DMS53 treated with DMSO at 0.1 percent for 48 hours (cell line): Measurements from ENCODE around the gene FOLR3.
"Not testable (repeated sequence)": the region's sequence is repeated elsewhere in the genome, so short reads cannot be mapped to it uniquely, and the experiment has no call there.

Experiments
- DNase-seq: peaks from one replicate; lab custom pipeline; 2025; ENCODE audit not compliant: unreplicated experiment; lab: John Stamatoyannopoulos, UW

FOLR3 gene

DNA sequence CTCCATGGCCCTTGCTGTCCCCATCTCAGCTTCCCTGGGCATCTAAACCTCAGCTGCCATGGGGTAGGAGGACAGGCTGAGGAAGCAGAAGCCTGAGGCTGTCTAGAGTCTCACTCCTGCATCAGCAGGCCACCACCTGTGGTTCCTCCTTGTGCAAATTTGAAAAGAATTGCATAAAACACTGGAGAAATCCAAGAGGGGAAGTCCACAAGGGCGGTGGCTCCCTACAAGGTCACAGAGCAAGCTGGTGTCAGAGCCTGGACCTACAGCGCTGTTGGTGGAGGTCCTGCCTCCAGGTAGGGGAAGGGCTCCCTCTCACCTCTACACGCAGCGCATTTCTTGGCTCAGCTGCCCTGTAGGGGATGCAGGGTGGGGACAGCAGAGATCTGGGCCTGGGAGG is at the start of gene FOLR3:
Gene FOLR3 (plus strand): TSS at position 253 of the 400 bp plus-strand sequence. CDS start 228 bp downstream, outside the sequence.
- not testable (repeated sequence) for DNase-seq

DNA sequence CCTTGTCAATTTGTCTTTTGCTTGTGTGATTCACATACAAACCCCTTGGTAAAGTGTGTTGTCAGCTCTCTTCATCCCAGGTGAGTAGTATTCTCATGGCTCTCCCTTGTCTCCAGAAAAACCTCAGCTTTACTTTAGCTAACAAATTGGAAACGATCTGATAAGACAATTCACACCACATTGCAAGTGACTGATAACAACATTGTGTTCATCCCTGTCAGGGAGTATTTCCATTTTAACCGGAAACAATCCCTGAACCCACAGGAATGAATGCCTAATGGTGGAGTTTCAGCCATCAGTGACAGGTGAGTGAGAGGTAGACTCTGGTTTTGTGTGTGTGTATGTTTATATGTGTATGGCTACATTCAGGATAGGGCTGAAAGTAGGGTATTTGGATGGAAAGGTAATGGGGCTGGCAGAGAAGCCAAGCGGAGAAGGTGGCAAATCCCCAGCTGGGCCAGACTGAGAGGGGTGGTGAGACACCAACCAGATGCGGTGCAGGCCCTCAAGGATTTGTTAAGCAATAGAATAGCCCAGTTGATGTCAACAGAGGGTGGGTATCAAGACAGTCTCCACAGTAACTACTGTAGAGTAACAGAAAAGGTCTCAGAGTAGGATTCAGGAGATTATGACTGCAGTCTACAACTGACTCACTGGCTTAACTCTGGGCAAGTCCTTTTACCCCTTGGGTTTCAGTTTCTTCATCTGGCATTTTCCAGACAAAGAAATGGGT is 47.3 kb upstream of the FOLR3 start:
- DNase-seq, result no peak

DNA sequence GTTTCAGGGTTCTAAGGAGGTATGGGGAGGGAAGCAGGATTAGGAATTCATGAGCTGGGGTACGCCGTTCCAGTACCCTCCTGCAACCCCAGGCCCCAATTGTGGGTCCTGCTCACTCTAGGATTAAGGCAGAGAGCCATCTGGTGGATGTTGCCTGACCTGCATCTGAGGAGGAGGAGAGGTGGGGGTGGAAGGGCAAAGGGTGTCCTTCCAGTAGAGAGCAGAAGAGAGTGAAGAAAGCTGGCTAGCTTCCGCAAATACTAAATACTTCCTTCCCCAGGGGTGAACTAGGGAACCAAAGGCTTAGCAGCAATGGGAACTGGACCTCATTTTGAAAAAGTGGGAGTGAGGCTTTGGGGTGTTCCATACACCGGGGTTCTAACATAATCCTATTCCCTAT is 44.2 kb upstream of the FOLR3 start:
- peak; percentile 62 for DNase-seq

DNA sequence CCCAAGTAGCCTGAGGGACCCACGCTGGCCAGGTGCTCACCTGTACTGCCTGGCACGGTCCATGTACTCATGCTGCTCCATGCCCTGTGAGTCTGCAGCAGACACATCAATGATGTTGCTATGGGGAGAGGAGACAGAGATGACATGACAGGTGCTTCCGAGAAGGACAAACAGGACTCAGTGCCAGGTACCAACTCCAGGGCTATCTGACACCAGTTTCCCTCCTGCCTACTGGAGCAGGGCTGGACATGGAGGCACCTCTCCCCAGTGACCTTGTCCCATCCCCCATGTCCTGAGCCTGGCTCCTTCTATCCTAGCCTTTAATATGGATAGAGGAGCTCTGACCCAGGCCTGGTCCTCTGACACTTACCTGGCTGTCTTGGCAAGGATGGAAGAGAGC is 36.8 kb upstream of the FOLR3 start:
- DNase-seq, result no peak

DNA sequence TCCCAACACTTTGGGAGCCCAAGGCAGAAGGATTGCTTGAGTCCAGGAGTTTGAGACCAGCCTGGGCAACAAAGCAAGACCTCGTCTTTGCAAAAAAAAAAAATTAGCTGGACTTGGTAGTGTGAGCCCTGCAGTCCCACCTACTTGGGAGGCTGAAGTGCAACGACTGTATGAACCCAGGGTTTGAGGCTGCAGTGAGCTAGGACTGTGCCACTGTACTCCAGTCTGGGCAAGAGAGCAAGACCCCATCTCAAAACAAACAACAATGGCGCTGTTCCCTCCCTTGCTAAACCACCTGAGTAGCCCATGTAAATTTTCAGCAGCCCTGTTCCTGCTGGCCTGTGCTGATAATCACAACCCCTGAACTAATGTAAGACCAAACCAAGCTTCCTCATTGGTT is 35.5 kb upstream of the FOLR3 start:
- no peak for DNase-seq

DNA sequence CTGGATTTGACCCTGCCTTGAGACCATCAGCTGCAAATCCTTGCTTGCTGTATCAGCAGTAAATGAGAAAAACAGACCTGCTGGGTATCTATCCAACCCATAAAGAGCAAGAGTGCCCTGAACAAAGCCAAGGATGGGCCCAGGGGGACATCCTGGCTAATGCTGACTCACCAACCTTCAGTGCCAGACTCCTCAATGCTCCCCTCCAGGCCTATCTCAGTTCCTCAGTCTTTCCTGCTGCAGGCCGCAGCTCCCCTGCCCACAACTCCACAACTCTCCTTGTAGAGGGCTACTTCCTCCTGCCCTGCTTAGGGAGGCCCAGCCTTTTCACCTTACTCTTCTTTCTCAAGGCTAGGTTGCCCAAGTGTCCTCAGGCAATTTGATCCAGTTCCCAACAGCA is 35.1 kb upstream of the FOLR3 start:
- DNase-seq, result no peak

DNA sequence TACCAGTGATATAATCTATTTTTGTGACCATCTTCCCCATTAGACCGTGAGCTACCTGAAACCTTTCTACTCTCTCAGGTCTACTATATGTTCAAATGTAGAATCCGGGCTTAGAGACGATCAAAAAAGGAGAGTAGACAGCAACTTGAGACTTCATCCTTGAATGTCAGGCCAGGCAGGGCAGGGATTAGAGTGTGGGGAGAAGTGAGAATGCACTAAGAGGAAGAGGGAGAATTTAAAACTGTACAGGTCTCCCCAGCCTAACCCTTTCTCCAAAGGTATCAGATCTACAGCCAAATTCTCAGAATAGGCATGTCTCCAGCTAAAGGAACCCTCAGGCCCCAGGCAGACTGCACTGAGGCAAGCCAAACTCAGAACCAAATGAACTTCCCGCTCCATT is 33.4 kb upstream of the FOLR3 start:
- DNase-seq, result no peak

DNA sequence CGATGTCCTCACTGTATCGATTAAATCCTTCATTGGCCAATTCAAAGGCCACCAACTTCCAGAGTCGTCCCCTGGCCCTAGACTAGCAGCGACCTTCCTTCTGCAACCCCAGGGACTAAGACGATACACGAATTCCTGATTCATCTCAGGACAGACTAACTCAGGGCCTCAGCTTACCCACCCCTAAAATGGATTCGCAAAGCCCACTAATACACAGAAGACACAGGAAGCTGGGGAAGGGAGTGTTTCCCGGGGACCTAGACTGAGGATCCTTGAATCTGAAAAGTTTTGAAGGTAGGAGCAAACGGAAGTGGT is 32.9 kb upstream of the FOLR3 start:
- DNase-seq, result no peak

DNA sequence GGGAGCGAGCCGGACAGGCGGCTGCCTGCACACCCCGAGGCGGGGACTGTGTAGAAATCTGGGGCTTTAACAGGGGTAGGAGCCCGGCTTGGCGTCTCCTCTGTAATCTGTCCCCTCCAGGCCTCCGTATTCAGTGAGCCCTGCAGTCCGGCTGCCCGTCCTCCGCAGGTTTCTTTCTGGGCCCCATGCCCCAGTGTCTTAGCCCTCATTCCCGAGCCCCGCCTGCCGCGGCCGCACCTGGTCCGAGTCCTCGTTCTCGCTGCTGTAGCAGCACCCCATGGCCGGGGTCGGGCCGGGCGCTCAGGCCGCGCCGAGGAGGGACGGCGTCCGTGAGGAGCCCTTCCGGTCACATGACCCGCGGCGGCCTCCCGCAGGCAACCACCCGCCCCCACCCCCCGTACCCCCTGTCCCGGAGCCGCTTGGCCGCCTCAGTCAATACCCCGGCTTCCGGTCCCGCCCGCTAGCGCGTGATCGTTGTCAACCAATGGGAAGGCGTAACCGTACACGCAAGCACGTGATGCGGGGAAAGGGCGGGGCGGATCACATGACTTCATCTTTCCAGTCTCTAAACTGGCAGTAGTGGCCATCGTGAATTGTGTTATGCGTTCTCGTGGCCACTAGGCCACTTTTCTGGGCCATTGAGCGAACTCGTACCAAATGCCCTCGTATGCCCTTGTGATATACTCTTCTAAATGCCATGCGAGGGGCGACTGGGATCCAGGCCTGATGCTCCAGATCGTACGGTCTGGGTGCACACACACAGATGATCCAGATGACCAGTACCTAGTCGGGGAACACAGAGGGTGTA is 32.4 kb upstream of the FOLR3 start, which contains the start of gene LAMTOR1:
Gene LAMTOR1 (minus strand): TSS at position 352 of the 808 bp plus-strand sequence. CDS start 73 bp downstream, at position 279.
- DNase-seq, result peak; percentile 100

DNA sequence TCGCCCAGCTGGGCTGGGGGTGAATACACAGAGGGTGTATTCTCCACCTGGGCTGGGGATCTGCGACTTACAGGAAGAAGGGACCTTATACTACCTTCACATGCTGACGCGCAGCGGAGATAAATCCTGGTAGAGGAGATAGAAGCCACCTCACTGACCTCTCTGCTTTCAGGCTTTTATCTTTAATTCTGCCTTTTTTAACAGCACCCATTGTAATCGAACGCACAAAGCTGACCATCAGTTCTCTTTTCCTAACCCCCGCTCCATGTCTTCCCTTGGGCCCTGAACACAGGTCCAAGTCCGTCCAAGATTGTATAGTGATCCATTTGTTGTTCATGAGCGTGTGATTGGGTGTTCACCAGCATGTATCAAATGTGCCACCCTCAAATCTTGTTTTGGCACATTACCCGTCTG is 31.8 kb upstream of the FOLR3 start:
- DNase-seq, result no peak

DNA sequence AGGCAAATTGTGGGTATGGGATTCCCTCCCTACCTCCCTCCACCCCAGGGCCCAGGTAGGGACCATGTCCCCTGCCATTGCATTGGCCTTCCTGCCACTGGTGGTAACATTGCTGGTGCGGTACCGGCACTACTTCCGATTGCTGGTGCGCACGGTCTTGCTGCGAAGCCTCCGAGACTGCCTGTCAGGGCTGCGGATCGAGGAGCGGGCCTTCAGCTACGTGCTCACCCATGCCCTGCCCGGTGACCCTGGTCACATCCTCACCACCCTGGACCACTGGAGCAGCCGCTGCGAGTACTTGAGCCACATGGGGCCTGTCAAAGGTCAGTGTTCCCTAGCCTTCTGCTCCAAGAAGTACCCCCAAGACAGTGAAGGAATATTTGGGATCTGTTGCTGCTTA is 29.6 kb upstream of the FOLR3 start, which contains the start of gene TOMT:
Gene TOMT (plus strand): TSS at position 37 of the 400 bp plus-strand sequence. CDS start 28 bp downstream, at position 65.
- DNase-seq, result no peak

DNA sequence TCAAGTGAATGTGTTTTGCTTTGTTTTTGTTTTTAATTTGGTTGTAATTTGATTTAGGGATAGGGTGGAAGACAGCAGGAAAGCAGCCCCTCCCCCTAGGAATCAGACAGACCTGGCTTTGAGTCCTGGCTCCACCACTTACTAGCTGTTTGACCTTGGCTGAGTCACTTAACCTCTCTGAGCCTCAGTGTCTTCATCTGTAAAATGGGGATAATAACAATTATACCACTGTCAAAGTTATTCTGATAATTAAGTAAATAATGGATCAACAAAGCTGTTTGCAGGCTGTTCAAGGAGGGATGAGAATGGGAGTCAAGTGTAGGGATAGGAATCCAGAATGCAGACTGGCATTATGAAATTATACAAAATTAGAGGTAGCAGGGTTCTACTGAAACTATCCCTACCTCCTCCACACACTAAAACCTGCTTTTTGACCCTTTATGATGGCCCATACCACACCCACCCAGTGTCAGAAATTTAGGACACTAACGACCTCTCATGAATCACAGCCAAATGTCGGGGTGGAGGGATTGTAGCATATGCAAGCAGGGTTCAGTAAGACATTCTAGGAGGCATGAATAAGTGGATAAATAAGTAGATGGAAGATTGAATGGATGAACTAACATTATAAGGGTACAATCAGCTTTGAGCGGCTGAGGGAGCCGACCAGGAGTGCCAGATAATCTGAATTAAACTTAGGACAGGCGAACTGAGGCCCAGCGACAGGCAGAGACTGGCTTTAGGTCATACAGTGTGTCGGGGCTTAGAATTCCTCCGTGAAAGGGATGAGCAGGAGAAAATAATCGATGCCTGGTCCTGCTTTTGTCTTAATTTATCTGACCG is 24.0 kb upstream of the FOLR3 start:
- DNase-seq, result no peak

DNA sequence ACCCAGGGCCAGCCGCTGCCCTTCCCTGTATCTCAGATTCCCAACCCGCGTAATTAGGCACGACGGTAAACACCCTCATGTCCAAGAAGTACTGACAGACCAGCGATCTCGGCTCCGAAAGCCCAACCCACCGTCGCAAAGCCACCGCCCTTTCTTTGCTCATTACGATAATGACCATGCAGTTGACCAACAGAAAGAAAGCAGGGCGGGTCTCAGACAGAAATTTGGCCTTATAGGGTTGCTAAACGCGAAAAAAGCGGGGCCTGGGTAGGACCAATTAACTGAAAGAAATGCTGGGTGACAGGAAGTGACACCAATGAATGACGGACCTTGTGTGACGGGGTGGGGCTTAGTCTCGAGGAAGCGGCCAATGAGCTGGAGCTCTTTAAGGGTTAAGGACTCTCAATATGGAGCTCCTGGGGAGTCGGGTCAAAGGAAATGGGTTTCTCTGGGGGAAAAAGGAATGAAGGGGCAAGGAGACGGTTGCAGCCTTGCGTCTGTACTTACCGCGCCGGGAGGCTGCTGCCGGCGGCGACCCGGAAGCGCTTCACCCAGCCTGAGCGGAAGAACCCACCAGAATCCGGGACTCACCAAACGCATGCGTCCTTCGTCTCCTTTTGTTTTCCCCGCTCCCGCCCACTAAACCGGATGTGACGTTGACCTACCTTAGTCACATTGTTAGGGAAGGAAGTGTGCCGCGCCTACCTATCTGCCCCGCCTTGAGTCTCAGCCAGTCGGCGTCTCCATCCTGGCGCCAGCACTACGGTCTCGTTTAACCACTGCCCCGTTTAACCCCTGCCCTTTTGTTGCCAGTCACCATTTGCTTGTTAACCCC is 23.2 kb upstream of the FOLR3 start, which contains the start of gene ANAPC15:
Gene ANAPC15 (minus strand): TSS at position 553 of the 835 bp plus-strand sequence. CDS start 1,419 bp downstream, outside the sequence.
- DNase-seq, result peak; percentile 100

DNA sequence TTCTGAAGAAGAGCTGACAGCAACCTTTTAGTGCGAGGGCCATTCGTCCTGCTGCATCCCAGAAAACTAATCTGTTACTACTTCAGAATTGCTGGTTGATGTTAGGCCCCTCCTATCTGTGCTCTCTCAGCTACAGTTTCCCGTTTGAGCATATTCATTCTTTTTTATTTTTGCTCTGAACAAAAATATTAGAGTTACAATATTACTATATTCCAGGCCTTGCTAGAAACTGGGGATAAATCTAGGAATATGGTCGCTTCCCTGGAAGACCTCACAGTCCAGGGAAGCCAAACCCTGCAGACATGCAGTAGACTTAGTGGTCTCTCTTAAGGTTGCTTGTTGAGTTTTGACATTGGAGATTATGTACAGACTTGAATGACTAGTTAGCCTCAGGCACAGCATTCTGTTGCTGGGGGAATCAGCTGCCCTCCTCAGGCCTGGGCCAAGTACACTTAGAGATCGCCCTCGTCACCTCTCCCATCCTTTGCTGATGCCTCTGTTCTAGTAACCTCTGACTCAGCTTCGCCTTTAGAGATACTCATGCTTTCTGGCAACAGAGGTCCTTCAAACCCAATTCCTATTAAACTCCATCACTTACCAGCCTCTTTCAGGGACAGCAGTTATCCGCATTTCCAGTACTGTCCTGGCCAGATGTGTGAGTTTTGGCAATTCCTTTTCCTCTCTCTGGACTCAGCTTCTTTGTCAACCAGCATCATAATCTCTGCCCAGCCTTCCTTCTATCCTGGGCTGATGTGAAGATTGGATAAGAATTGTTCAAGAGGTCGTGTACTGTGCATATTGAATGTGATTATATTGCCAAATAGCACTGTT is 22.3 kb upstream of the FOLR3 start:
- DNase-seq, result no peak

DNA sequence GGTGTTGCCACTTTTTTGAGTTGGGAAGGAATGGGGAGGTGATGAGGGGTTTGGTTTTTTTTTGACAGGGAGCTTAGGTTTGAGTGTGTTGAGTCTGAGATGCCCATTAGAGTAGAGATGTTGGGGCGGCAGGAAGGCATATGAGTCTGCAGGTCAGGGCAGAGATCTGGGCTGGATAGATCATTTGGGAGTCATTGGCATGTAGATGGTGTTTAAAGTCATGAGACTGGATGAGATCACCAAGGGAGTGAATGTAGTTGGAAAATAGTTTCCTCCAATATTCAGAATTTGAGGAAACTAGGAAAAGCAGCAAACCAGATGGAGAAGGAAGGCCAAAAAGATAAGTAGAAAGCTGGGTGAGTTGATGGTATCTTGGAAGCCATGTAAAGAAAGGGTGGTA is 21.0 kb upstream of the FOLR3 start:
- DNase-seq, result no peak

DNA sequence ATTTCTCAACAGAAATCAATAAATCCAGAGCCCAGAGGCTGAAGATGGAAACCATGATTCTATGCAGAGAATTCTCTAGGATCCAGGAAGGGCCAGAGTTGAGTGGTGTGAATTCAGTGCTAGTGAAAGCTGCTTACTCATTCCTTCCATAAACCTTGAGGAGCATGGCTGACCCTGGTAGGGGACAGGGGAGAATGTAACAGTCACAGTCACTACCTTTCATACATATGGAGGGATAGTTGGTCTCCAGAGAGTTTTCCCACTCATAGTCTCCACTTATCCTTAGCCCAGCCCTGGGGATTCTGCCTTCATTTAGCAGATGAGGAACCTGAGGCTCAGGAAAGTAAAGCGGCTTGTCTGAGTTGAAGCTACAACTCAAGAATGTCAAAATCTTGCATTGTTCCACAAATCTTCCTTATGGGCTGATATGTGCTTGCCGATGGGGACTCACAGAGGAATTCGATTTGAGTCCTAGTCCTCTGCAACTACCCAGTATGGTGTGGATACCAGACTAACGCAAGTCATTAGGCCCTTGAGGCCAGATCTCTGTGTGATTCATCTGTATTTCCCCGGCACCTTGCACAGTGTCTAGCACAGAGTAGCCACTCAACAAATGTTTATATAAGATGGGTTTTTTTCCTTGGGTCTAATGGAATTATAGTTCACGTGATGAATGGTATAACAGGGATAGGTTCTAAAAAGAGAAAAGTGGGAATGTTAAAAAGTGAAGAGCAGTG is 19.3 kb upstream of the FOLR3 start:
- DNase-seq, result no peak

DNA sequence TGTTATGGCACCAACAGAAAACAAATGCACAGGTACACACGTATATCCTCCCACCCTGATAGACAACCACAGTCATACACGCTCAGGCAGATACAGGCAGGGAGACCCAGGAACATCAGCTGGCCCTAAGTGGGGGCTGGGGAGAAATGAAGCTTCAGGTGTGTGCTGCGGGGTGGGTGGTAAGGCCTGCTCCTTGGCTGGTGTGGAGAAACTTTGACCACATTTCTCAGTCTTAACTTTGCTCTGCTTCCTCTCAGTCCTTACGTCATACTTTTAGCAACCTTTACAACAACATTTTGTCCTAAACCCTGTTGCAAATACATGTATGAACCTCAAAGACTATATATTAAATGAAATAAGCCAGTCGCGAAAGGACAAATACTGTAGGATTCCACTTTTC is 16.3 kb upstream of the FOLR3 start:
- no peak for DNase-seq

DNA sequence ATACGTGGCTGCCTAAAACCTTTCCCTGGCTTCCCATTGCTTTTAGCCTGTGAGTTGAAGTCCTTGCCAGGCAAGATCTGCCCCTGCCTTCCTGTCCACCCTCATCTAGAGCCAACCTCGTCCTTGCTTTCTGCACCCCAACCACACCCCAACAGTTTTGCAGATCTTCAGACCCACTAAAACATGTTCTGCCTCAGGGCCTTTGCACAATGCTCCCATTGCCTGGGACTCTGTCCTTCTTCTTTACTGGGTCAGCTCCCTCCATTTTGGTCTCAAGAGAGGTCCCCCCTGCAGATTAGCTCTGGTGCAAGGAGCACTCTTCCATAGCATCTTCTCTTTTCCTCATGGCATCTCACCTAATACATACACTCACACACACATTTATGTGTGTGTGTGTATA is 14.6 kb upstream of the FOLR3 start:
- DNase-seq, result no peak

DNA sequence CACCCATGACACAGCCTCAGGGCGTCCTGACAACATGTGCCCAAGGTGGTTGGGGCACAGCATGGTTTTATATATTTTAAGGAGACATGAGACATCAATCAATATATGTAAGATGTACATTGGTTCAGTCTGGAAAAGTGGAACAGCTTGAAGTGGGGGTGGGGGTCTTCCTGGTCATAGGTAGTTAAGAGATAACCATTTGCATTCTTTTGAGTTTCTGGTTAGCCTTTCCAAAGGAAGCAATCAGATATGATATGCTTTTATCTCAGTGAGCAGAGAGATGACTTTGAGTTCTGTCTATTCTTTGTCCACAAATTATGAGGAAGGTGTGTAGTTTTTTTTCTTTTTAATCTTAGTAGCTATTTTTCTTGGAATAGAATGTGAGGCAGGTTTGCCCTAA is 12.9 kb upstream of the FOLR3 start:
- no peak for DNase-seq
